Measurements from ENCODE around the gene TSPAN32.

DNA sequence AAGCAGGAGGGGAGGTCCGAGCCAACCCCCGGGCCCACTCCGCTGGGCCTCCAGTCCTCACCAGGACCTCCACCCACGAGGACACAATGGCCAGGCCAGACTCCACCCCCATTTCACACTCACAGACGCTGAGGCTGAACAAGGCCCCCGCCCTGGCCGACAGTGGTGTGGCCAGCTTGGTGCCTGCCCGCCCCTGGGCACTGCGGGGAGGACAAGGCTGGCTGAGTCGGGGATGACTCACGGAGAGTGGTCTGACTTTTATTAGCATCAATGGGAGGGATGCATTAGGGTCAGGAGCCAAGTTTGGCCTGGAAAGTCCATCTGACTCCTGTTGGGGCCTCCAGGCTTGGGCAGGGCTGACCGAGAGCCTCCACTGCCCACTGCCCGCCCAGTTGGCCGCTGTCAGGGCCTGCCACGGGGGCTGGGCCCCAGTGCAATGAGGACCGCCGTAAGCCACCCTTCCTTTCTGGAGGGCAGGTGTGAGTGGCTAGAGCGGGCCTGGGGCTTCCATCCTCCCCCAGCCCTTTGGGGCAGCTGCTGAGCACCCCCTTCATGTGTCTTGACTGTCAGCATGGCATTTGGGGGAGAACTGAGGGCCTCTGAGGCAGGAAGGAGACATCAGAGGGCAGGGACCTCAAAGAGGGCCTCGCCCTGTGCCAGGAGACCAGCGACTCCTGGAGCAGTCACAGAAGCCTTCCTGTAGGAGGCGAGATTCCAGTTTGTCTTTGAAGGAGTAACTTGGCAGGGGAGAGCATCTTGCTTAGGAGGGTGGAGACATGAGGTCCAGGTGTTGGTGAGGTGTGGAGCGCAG, 10.6 kb downstream of the TSPAN32 start:
- TF ChIP-seq CTCF (IDR thresholded peaks at IDR 0.05) (peak; percentile 15; the same call in 1 of the 2 replicates), ZFX (IDR thresholded peaks at IDR 0.05; ENCODE audit: borderline replicate concordance) (no peak)
